ENCODE results near the gene C1RL.

DNA sequence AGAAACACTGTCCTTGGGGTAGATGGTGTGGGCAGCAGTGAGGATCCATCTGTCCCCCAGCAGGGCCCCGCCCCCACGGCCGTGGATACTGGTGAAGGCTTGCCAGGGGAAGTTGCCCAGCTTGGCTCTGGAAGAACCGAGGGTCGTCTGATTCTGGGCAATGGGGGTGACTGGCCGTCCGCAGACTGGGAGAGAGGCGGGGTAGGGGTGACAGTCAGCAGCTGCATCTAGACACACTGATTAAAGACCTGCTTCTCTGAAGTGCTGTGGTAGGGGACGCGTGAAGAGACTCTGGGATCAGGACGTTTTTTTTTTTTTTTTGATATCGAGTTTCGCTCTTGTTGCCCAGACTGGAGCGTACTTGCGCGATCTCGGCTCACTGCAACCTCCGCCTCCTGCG lies 12.0 kb downstream of the C1RL start:
- TF ChIP-seq, protein P1, sequence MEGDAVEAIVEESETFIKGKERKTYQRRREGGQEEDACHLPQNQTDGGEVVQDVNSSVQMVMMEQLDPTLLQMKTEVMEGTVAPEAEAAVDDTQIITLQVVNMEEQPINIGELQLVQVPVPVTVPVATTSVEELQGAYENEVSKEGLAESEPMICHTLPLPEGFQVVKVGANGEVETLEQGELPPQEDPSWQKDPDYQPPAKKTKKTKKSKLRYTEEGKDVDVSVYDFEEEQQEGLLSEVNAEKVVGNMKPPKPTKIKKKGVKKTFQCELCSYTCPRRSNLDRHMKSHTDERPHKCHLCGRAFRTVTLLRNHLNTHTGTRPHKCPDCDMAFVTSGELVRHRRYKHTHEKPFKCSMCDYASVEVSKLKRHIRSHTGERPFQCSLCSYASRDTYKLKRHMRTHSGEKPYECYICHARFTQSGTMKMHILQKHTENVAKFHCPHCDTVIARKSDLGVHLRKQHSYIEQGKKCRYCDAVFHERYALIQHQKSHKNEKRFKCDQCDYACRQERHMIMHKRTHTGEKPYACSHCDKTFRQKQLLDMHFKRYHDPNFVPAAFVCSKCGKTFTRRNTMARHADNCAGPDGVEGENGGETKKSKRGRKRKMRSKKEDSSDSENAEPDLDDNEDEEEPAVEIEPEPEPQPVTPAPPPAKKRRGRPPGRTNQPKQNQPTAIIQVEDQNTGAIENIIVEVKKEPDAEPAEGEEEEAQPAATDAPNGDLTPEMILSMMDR (IDR thresholded peaks at IDR 0.05 in 8 of 11, conservative IDR thresholded peaks at IDR 0.05 in 3 of 11) = no peak
- TF ChIP-seq POLR2A (IDR thresholded peaks at IDR 0.05) (no peak), POLR2AphosphoS5 (IDR thresholded peaks at IDR 0.05) (peak in 2 of 3 donors; percentile 1 to 27)

Data from spleen (tissue), 7 donors.